ENCODE measurements around the gene DZIP1L.
"Not testable (repeated sequence)": the region's sequence is repeated elsewhere in the genome, so short reads cannot be mapped to it uniquely, and the experiment has no call there.

The DZIP1L gene

GRCh38 chr3:138114988-138115971 is at the start of gene DZIP1L:
DZIP1L (minus strand) TSS chr3:138115608; CDS start chr3:138103971, 11,637 bp downstream.
- CTCF ChIA-PET = interaction anchor here (1.2 to 2.6 kb wide), 4 partner anchors 9 to 1005 kb away, joined by 3 to 10 read pairs (median 4); no protein-coding TSS in a partner anchor
- peak; percentile 76 for DNase-seq (ENCODE audit: extremely low spot score)
- POLR2A ChIA-PET = no interaction called here
- TF ChIP-seq CTCF (IDR thresholded peaks at IDR 0.05; ENCODE audit: control extremely low read depth, extremely low read depth, low read depth, missing control alignments) = peak; percentile 66

- no peak for DNase-seq (ENCODE audit: extremely low spot score)
- ChIA-PET POLR2A (no interaction called here), CTCF (interaction anchor here (1.1 kb wide), 1 partner anchor 10 kb away, joined by 3 read pairs; the partner anchor contains the start of gene DBR1)
- no peak for TF ChIP-seq CTCF (IDR thresholded peaks at IDR 0.05; ENCODE audit: control extremely low read depth, extremely low read depth, low read depth, missing control alignments)
Measured at GRCh38 chr3:138165061-138165460, 49.7 kb upstream of the DZIP1L start.

- no peak for TF ChIP-seq CTCF (IDR thresholded peaks at IDR 0.05; ENCODE audit: control extremely low read depth, extremely low read depth, low read depth, missing control alignments)
- POLR2A ChIA-PET = no interaction called here
Measured at GRCh38 chr3:138157743-138158142, 42.3 kb upstream of the DZIP1L start.

GRCh38 chr3:138154534-138154933 is 39.1 kb upstream of the DZIP1L start:
- ChIA-PET POLR2A (no interaction called here), CTCF (no interaction called here)
- DNase-seq (ENCODE audit: extremely low spot score) = no peak
- TF ChIP-seq CTCF (IDR thresholded peaks at IDR 0.05; ENCODE audit: control extremely low read depth, extremely low read depth, low read depth, missing control alignments) = no peak

More at GRCh38 chr3:138157743-138158142, 42.3 kb upstream of the DZIP1L start:
- CTCF ChIA-PET = no interaction called here
- DNase-seq (ENCODE audit: extremely low spot score) = no peak

GRCh38 chr3:138148503-138148902 is 33.1 kb upstream of the DZIP1L start:
- POLR2A ChIA-PET = no interaction called here
- CTCF ChIA-PET = interaction anchor here (1.5 kb wide), 1 partner anchor 768 kb away, joined by 3 read pairs; no protein-coding TSS in a partner anchor
- TF ChIP-seq CTCF (IDR thresholded peaks at IDR 0.05; ENCODE audit: control extremely low read depth, extremely low read depth, low read depth, missing control alignments) = no peak
- no peak for DNase-seq (ENCODE audit: extremely low spot score)

- POLR2A ChIA-PET; DNase-seq (ENCODE audit: extremely low spot score): not testable (repeated sequence)
- CTCF ChIA-PET = interaction anchor here (1.3 kb wide), 1 partner anchor 22 kb away, joined by 3 read pairs; no protein-coding TSS in a partner anchor
Measured at GRCh38 chr3:138142181-138142580, 26.8 kb upstream of the DZIP1L start.

GRCh38 chr3:138140940-138141339 is 25.5 kb upstream of the DZIP1L start:
- DNase-seq (ENCODE audit: extremely low spot score) = no peak
- POLR2A ChIA-PET = no interaction called here
- CTCF ChIA-PET = no interaction called here
- TF ChIP-seq CTCF (IDR thresholded peaks at IDR 0.05; ENCODE audit: control extremely low read depth, extremely low read depth, low read depth, missing control alignments) = no peak

Measured in GM10248 (cell line).